ENCODE results near the gene TMEM150B.

The TMEM150B gene

GRCh38 chr19:55270172-55270942, 54.8 kb downstream of the TMEM150B start:
- H3K27me3 ChIP-seq, result no peaks in the 10 kb centered on the region
- no peak overlapping the region for H3K4me3 ChIP-seq (ENCODE audit: low read depth, low read length)
- H3K36me3 ChIP-seq, result peaks cover 7% of the 10 kb centered on the region; the same call in 1 of the 2 replicates
- no peaks in the 10 kb centered on the region for H3K9me3 ChIP-seq
- no peak for TF ChIP-seq CTCF (IDR thresholded peaks at IDR 0.05; ENCODE audit: low read depth, low read length)
- no peak for DNase-seq
- no peaks in the 10 kb centered on the region for H3K4me1 ChIP-seq

- TF ChIP-seq CTCF (IDR thresholded peaks at IDR 0.05; ENCODE audit: low read depth, low read length), result no peak
- no peak overlapping the region for H3K4me3 ChIP-seq (ENCODE audit: low read depth, low read length)
- peaks cover 7% of the 10 kb centered on the region; the same call in 1 of the 2 replicates for H3K36me3 ChIP-seq
- H3K4me1 ChIP-seq, result no peaks in the 10 kb centered on the region
- DNase-seq, result no peak
- H3K27me3 ChIP-seq, result no peaks in the 10 kb centered on the region
- H3K9me3 ChIP-seq, result no peaks in the 10 kb centered on the region
Observed at GRCh38 chr19:55269299-55269698, 55.8 kb downstream of the TMEM150B start.

DNA sequence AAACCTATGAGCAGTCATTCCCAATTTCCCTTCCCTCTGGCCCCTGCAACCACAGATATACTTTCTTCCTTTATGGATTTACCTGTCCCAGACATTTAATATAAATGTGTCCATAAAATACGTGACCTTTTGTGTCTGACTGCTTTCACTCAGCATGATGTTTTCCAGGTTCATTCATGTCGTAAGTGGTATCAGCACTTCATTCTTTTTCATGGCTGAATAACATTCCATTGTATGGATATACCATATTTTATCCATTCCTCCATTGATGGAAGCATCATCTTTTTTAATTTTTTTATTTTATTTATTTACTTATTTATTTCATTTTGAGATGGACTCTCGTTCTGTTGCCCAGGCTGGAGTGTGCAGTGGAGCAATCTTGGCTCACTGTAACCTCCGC, 58.3 kb downstream of the TMEM150B start:
- Histone ChIP-seq H3K9me3 (no peaks in the 10 kb centered on the region), H3K36me3 (no peaks in the 10 kb centered on the region), H3K4me3 (ENCODE audit: low read depth, low read length) (no peak overlapping the region), H3K27me3 (no peaks in the 10 kb centered on the region), H3K4me1 (no peaks in the 10 kb centered on the region)
- DNase-seq, result no peak
- no peak for TF ChIP-seq CTCF (IDR thresholded peaks at IDR 0.05; ENCODE audit: low read depth, low read length)

DNA sequence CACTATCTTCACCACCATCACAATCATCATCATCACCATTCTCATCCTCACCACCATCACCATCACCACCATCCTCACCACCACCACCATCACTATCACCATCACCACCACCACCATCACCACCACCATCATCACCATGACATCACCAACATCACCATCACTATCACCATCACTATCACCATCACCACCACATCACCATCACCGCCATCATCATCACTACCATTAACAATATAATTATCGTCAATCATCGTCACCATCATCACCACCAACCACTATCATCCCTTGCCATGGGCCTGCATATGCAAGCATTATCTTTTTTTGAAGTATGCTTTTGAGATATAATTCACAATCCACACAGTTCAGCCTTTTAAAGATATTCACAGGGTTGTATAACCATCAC, 58.7 kb downstream of the TMEM150B start:
- Histone ChIP-seq H3K9me3 (no peaks in the 10 kb centered on the region), H3K27me3 (no peaks in the 10 kb centered on the region), H3K36me3 (no peaks in the 10 kb centered on the region), H3K4me3 (ENCODE audit: low read depth, low read length) (no peak overlapping the region), H3K4me1 (no peaks in the 10 kb centered on the region)
- no peak for DNase-seq
- no peak for TF ChIP-seq CTCF (IDR thresholded peaks at IDR 0.05; ENCODE audit: low read depth, low read length)

DNA sequence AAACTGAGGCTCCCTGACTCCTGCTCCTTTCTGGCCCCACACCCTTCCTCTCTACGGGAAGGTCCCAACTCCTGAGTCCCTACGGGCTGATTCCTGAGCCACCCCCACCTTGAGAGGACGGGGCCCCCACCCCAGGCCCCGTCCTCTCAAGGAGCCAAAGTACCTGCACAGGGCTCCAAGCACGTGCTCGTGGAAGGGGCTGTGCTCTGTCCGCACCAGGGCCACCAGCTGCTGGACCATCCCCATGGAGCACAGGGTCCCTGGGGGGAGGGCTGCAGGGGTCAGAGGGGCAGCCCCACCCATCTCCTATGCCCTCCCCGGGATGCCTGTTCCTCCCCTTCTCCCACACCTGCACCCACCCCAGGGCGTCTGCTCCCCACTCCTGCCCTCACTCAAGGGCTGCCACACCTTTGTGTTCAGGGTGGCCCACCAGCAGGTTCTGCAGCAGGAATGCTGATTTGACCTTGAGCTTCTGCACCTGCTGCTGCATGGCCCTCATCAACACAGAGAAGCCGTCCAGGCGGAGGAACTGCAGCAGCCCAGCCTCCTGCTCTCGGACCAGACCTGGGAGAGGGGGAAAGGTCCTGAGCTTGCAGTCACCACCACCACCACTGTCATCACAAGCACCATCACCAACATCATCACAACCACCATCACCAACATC, 59.3 kb downstream of the TMEM150B start:
- no peak for DNase-seq
- H3K27me3 ChIP-seq, result no peaks in the 10 kb centered on the region
- no peak overlapping the region for H3K4me3 ChIP-seq (ENCODE audit: low read depth, low read length)
- H3K36me3 ChIP-seq, result no peaks in the 10 kb centered on the region
- no peak for TF ChIP-seq CTCF (IDR thresholded peaks at IDR 0.05; ENCODE audit: low read depth, low read length)
- H3K9me3 ChIP-seq, result no peaks in the 10 kb centered on the region
- H3K4me1 ChIP-seq, result no peaks in the 10 kb centered on the region

DNA sequence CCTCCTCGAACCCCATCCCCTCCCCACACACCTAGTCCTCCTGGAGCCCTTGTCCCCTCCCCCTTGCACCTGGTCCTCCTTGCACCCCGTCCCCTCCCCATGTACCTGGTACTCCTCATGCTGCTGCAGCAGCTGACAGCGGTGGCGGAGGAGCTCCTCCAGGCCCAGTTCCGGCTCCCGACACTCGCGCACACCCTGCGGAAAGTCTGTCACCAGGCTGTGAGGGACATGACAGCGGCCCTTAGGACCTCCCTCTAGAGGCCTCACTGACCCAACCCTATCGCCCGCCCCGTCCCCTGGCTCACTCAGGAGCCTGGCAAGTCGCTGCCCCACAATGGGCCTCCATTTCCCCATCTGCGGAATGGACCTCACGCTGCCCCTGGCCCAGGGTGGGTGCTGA, 60.0 kb downstream of the TMEM150B start:
- no peaks in the 10 kb centered on the region for H3K36me3 ChIP-seq
- no peak for TF ChIP-seq CTCF (IDR thresholded peaks at IDR 0.05; ENCODE audit: low read depth, low read length)
- no peaks in the 10 kb centered on the region for H3K9me3 ChIP-seq
- no peak overlapping the region for H3K4me3 ChIP-seq (ENCODE audit: low read depth, low read length)
- H3K4me1 ChIP-seq, result no peaks in the 10 kb centered on the region
- no peaks in the 10 kb centered on the region for H3K27me3 ChIP-seq
- no peak for DNase-seq
